Skin epidermis (tissue), 12 donors: Measurements from ENCODE around the gene SUDS3.
"Not testable (repeated sequence)": the region's sequence is repeated elsewhere in the genome, so short reads cannot be mapped to it uniquely, and the experiment has no call there.

Experiments used
- H3K27ac ChIP-seq, 21 experiments: fragments of 200-600 bp; sonication (generic) in 11 of 21; one replicate each; pipeline ENCODE4 v1.5.0; 2020; ENCODE audit warnings: mild to moderate bottlenecking in 3 of 21, inconsistent platforms in 2 of 21, moderate library complexity in 2 of 21
- H3K4me3 ChIP-seq, 7 experiments: fragments of 200-600 bp; sonication (generic) in 2 of 7; one replicate each; pipeline ENCODE4 v1.5.0; 2020; ENCODE audit warnings: inconsistent platforms in 2 of 7, mild to moderate bottlenecking in 2 of 7, moderate library complexity in 1 of 7

SUDS3 gene

GRCh38 chr12:118377021-118377883 lies 897 bp downstream of the SUDS3 start:
- H3K4me3 ChIP-seq, result peak overlapping the region; percentile 75 to 100 (median 93)
- peak overlapping the region; percentile 86 to 100 (median 97) for H3K27ac ChIP-seq

- Histone ChIP-seq H3K4me3 (peak overlapping the region; percentile 75 to 100 (median 93)), H3K27ac (peak overlapping the region in 10 of 21 experiments; percentile 10 to 100 (median 98))
These were observed 1.6 kb downstream of the SUDS3 start for GRCh38 chr12:118377884-118378470.

GRCh38 chr12:118391424-118391823 lies 15.1 kb downstream of the SUDS3 start:
- H3K27ac ChIP-seq, result no peak overlapping the region

GRCh38 chr12:118391836-118392235 lies 15.5 kb downstream of the SUDS3 start:
- no peak overlapping the region for H3K4me3 ChIP-seq
- no peak overlapping the region for H3K27ac ChIP-seq

More at GRCh38 chr12:118391424-118391823, 15.1 kb downstream of the SUDS3 start:
- no peak overlapping the region for H3K4me3 ChIP-seq

GRCh38 chr12:118397708-118398440 lies 21.5 kb downstream of the SUDS3 start:
- Histone ChIP-seq H3K4me3 (no peak overlapping the region), H3K27ac (no peak overlapping the region)

- Histone ChIP-seq H3K27ac (no peak overlapping the region), H3K4me3 (no peak overlapping the region)
These were observed 22.2 kb downstream of the SUDS3 start for GRCh38 chr12:118398524-118398923.

- H3K4me3 ChIP-seq, result no peak overlapping the region
- H3K27ac ChIP-seq, result no peak overlapping the region
These were observed 22.6 kb downstream of the SUDS3 start for GRCh38 chr12:118398940-118399339.

GRCh38 chr12:118402251-118402650 lies 25.9 kb downstream of the SUDS3 start:
- H3K27ac ChIP-seq, result no peak overlapping the region

GRCh38 chr12:118404876-118405521 lies 28.6 kb downstream of the SUDS3 start:
- Histone ChIP-seq H3K4me3 (no peak overlapping the region), H3K27ac (peak overlapping the region in 1 of 21 experiments; percentile 10)

More at GRCh38 chr12:118402251-118402650, 25.9 kb downstream of the SUDS3 start:
- no peak overlapping the region for H3K4me3 ChIP-seq

GRCh38 chr12:118408241-118408640 lies 31.9 kb downstream of the SUDS3 start:
- not testable (repeated sequence) for H3K4me3 ChIP-seq, H3K27ac ChIP-seq

GRCh38 chr12:118409834-118410233 lies 33.5 kb downstream of the SUDS3 start:
- no peak overlapping the region for H3K27ac ChIP-seq
- no peak overlapping the region for H3K4me3 ChIP-seq

GRCh38 chr12:118417942-118418341 lies 41.6 kb downstream of the SUDS3 start:
- Histone ChIP-seq H3K27ac (no peak overlapping the region), H3K4me3 (no peak overlapping the region)

GRCh38 chr12:118418385-118419057 lies 42.2 kb downstream of the SUDS3 start:
- H3K4me3 ChIP-seq, result no peak overlapping the region
- H3K27ac ChIP-seq, result no peak overlapping the region

- Histone ChIP-seq H3K4me3 (no peak overlapping the region), H3K27ac (no peak overlapping the region)
These were observed 44.3 kb downstream of the SUDS3 start for GRCh38 chr12:118420673-118421072.

GRCh38 chr12:118424884-118425283 lies 48.5 kb downstream of the SUDS3 start:
- H3K27ac ChIP-seq, result no peak overlapping the region

GRCh38 chr12:118425364-118425763 lies 49.0 kb downstream of the SUDS3 start:
- Histone ChIP-seq H3K27ac (no peak overlapping the region), H3K4me3 (no peak overlapping the region)

More at GRCh38 chr12:118424884-118425283, 48.5 kb downstream of the SUDS3 start:
- no peak overlapping the region for H3K4me3 ChIP-seq

- no peak overlapping the region for H3K4me3 ChIP-seq
- no peak overlapping the region for H3K27ac ChIP-seq
These were observed 51.5 kb downstream of the SUDS3 start for GRCh38 chr12:118427819-118428218.

- Histone ChIP-seq H3K27ac (no peak overlapping the region), H3K4me3 (no peak overlapping the region)
These were observed 52.3 kb downstream of the SUDS3 start for GRCh38 chr12:118428643-118429042.

GRCh38 chr12:118429688-118430383 lies 53.5 kb downstream of the SUDS3 start:
- no peak overlapping the region for H3K4me3 ChIP-seq
- no peak overlapping the region for H3K27ac ChIP-seq
